ENCODE results near the gene GALNT18. TPM values are rescaled to one million over a fixed set of nuclear protein-coding genes. Genes with fewer than 3 reads are reported as not detected.

Gene GALNT18
- total and polyA plus RNA-seq, 2 of the 4 experiments (the other 2 are of a cell fraction), result 9.5 to 11.3 TPM

DNA sequence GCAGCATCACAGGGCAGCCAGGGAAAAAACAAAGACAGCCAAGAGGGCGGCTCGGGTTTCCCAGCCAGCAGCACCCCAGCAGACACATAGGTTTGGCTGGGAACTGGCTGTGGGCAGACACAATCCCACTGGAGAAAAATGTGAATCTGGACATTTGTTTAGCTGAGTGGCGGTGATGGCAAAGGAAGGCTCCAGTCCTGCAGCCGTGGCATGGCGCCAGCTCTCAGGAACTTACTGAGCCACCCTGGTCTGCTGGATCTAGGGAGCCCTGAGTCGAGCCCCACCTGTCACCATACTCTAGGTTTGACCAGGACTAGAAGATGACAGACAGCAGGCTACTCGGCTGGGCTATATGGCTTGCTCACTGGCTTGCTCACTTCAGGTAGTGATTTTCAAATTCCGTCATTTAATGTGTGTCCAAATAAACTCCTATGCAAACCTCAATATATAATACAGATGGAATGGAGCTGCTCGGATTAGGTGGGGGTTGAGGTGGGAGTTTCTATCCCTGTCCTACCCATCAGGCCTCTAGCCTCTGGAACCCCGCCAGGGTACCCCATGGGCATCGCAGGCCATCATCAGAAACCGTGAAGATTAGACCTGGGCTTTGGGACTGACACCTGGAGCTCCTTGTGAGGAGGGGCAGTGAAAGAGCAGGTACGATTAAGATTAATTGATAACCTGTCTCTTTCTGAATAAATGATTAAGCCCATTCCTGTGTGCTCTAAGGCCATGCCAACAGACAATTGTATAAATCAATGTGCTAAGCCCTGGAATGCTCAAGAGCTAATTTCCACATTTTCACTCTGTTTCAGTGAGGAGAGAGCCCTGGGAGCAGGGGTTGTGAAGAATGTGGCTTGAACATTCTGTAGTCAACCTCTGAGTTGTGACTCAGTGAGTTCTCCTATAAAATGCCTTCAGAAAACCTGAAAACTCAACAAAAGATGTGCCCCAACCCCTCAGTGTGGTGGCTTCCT is 42.5 kb downstream of the GALNT18 start:
- Histone ChIP-seq H3K27me3 (ENCODE audit: control insufficient read depth, insufficient read depth, low read length) (peaks cover 7% of the 10 kb centered on the region), H2AK5ac (ENCODE audit: low read depth, low read length) (no peak overlapping the region), H2BK15ac (ENCODE audit: low read depth, low read length) (no peak overlapping the region), H3K4ac (ENCODE audit: low read depth, low read length) (no peak overlapping the region), H3K36me3 (ENCODE audit: control insufficient read depth, insufficient read depth, low read length) (no peaks in the 10 kb centered on the region), H3K9ac (ENCODE audit: low read depth, low read length) (no peak overlapping the region), H3K4me1 (ENCODE audit: control insufficient read depth, insufficient read depth, low read length) (peaks cover 2% of the 10 kb centered on the region; the same call in 1 of the 2 replicates), H3K79me1 (ENCODE audit: low read depth in 1 of 2, low read length in 2 of 2) (no peaks in the 10 kb centered on the region; a peak in 1 of 4 replicates), H2BK20ac (ENCODE audit: low read depth, low read length) (no peak overlapping the region), H2BK5ac (ENCODE audit: low read depth, low read length, poor library complexity, severe bottlenecking) (no peak overlapping the region), H3K9me3 (ENCODE audit: control insufficient read depth, insufficient read depth, low read length) (no peaks in the 10 kb centered on the region), H4K5ac (ENCODE audit: low read depth, low read length) (no peak overlapping the region), H4K91ac (ENCODE audit: insufficient read depth, low read depth, low read length) (no peak overlapping the region), H3K56ac (ENCODE audit: extremely low read depth, insufficient read depth, low read length) (no peak overlapping the region), H2BK120ac (ENCODE audit: low read depth, low read length) (no peak overlapping the region), H3K4me2 (ENCODE audit: low read depth, low read length) (no peak overlapping the region), H3K27ac (ENCODE audit: insufficient read depth, low read length) (no peak overlapping the region), H3K18ac (ENCODE audit: low read depth, low read length) (no peak overlapping the region), H2AK9ac (replicated peaks; ENCODE audit: low read depth, low read length, poor library complexity) (no peak overlapping the region), H3K9me1 (ENCODE audit: insufficient read depth, low read length) (no peaks in the 10 kb centered on the region), H4K20me1 (ENCODE audit: insufficient read depth, low read length) (no peaks in the 10 kb centered on the region), H4K8ac (ENCODE audit: low read depth in 2 of 2, low read length in 2 of 2) (no peak overlapping the region), H2AFZ (replicated peaks; ENCODE audit: low read length, poor library complexity) (no peak overlapping the region), H3K14ac (replicated peaks; ENCODE audit: low read depth, low read length) (no peak overlapping the region), H3K23ac (ENCODE audit: low read depth, low read length) (no peak overlapping the region), H3K4me3 (ENCODE audit: insufficient read depth, low read depth, low read length) (no peak overlapping the region)
- ChIA-PET POLR2A (ENCODE audit: unreplicated experiment) (no interaction called here), CTCF (interaction anchor here (0.7 kb wide), 1 partner anchor 130 kb away, joined by 3 read pairs; no protein-coding TSS in a partner anchor)
- DNase-seq (no peak), ATAC-seq (ENCODE audit: low read depth) (no peak)
- no TSS peak for BruUV-seq (replicated peaks)
- WGBS, 2 experiments (ENCODE audit: extremely low coverage in 2 of 2, insufficient read length in 1 of 2), result 50% methylated on average over 2 of the region's 13 CpGs; no CpG with 5 or more reads in 1 of the 2 experiments
- dilution Hi-C loops (cut with HindIII; ENCODE audit: low sequenced_read_pairs, unreplicated experiment) (no loop called here), intact Hi-C loops (cut with micrococcal nuclease) (no loop called here), in situ Hi-C loops (cut with MboI; ENCODE audit: low sequenced_read_pairs) (no loop called here)
- TF ChIP-seq, protein P1, sequence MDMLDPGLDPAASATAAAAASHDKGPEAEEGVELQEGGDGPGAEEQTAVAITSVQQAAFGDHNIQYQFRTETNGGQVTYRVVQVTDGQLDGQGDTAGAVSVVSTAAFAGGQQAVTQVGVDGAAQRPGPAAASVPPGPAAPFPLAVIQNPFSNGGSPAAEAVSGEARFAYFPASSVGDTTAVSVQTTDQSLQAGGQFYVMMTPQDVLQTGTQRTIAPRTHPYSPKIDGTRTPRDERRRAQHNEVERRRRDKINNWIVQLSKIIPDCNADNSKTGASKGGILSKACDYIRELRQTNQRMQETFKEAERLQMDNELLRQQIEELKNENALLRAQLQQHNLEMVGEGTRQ (IDR thresholded peaks at IDR 0.05; ENCODE audit: low read depth, low read length), result no peak
- TF ChIP-seq RFX5 (IDR thresholded peaks at IDR 0.05; ENCODE audit: low read depth, low read length), result no peak
- TF ChIP-seq MAZ (IDR thresholded peaks at IDR 0.05; ENCODE audit: borderline replicate concordance, low read depth, low read length), result no peak
- TF ChIP-seq NFE2L2 (IDR thresholded peaks at IDR 0.05; ENCODE audit: low read depth, low read length), result no peak
- no peak for TF ChIP-seq RCOR1 (IDR thresholded peaks at IDR 0.05; ENCODE audit: insufficient replicate concordance, low read length)
- TF ChIP-seq CHD1 (IDR thresholded peaks at IDR 0.05; ENCODE audit: low read depth, low read length), result no peak
- TF ChIP-seq FOS (IDR thresholded peaks at IDR 0.05; ENCODE audit: low read depth, low read length), result no peak
- TF ChIP-seq, protein P2, sequence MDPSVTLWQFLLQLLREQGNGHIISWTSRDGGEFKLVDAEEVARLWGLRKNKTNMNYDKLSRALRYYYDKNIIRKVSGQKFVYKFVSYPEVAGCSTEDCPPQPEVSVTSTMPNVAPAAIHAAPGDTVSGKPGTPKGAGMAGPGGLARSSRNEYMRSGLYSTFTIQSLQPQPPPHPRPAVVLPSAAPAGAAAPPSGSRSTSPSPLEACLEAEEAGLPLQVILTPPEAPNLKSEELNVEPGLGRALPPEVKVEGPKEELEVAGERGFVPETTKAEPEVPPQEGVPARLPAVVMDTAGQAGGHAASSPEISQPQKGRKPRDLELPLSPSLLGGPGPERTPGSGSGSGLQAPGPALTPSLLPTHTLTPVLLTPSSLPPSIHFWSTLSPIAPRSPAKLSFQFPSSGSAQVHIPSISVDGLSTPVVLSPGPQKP (IDR thresholded peaks at IDR 0.05; ENCODE audit: borderline replicate concordance, low read depth, low read length), result no peak

Measured in IMR-90 (cell line).